Esophagus muscularis mucosa (tissue), 4 donors: ENCODE data around the gene C2CD4C. TPM values are rescaled to one million over a fixed set of nuclear protein-coding genes. Genes with fewer than 3 reads are reported as not detected.

Source experiments
- DNase-seq: peaks from one replicate; pipeline ENCODE4 v3.0.0-alpha.2; 2017; ENCODE audit errors: extremely low spot score
- H3K27ac ChIP-seq, 4 donors: fragments of 200-600 bp; sonication (generic); replicated peaks in 1 of 4; 1 replicate in 3 of 4; 2 replicates in 1 of 4; pipeline ENCODE4 v1.5.1; 2016 to 2019; ENCODE audit warnings: mild to moderate bottlenecking in 1 of 4
- H3K27me3 ChIP-seq, 4 donors: fragments of 200-600 bp; sonication (generic); one replicate each; pipeline versions ENCODE4 v1.5.1 to v1.6.0; 2016 to 2019
- H3K36me3 ChIP-seq, 4 donors: fragments of 200-600 bp; sonication (generic); one replicate each; pipeline ENCODE4 v1.5.1; 2016 to 2019
- H3K4me1 ChIP-seq, 4 donors: fragments of 200-600 bp; sonication (generic); one replicate each; pipeline ENCODE4 v1.5.1; 2016 to 2019
- H3K4me3 ChIP-seq, 4 donors: fragments of 200-600 bp; sonication (generic); 1 replicate in 2 of 4; 2 replicates in 2 of 4; pipeline ENCODE4 v1.5.1; 2016 to 2019; ENCODE audit warnings: mild to moderate bottlenecking in 4 of 4, moderate library complexity in 1 of 4
- H3K9me3 ChIP-seq, 4 donors: fragments of 200-600 bp; sonication (generic); 1 replicate in 3 of 4; 2 replicates in 1 of 4; pipeline ENCODE4 v1.5.1; 2016 to 2019
- EP300 ChIP-seq: sonication (generic); formaldehyde crosslinking; IDR thresholded peaks from one replicate; pipeline ENCODE4 v1.6.1; 2017; ENCODE audit warnings: antibody characterized with exemption
- POLR2A ChIP-seq: fragments of 450-650 bp; IDR thresholded peaks from one replicate; pipeline ENCODE4 v1.6.1; 2017; ENCODE audit warnings: antibody characterized with exemption, moderate library complexity, mild to moderate bottlenecking, low read depth
- POLR2AphosphoS5 ChIP-seq, 2 donors: sonication (generic); formaldehyde crosslinking; IDR thresholded peaks; one replicate each; pipeline ENCODE4 v1.6.1; 2017; ENCODE audit warnings: antibody characterized with exemption in 2 of 2
- WGBS: methylation state at CpG from one replicate; pipeline ENCODE4 v1.1.5; 2018; 5-methylcytosine and 5-hydroxymethylcytosine counted together
- intact Hi-C: fragments of 100-400 bp; cut with DNase I; formaldehyde crosslinking; loops from one replicate; pipeline ENCODE4 v1.15.1; 2023
- total RNA-seq, 4 donors: library from RNA; depleted of rRNA; stranded (reverse); fragments of >200 nt; gene quantifications; one replicate each; pipeline versions ENCODE4 v1.1.0 to v1.2.1, GENCODE V29; 2016
- TF ChIP-seq, protein P1 (sequence below), 3 experiments: fragments of 200-600 bp in 2 of 3; fragments of 450-650 bp in 1 of 3; sonication (generic) in 2 of 3; IDR thresholded peaks; one replicate each; pipeline ENCODE4 v1.5.1; 2017 to 2019; ENCODE audit warnings: antibody characterized with exemption in 3 of 3, mild to moderate bottlenecking in 2 of 3, moderate library complexity in 1 of 3

The C2CD4C gene
- total RNA-seq, 4 donors from 2014 or later, result 0.46 to 3.7 (median 1.7) TPM

DNA sequence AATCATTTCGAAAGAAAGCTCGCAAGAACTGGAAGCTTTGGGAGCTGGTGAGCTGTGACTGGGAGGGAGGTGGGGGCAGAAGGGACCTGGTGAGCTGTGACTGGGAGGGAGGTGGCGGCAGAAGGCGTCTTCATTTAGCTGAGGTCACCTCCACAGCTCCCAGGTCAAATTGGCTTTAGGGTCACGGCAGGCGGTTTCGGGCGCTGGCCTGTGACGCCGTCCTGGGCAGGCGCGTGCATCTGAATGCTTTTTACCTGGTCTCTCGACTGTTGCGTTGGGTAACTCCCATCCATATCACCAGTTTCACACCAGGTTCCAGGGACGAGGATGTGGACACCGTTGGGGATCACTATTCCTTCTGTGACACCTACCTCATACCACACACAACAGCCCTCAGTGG lies 29.2 kb downstream of the C2CD4C start:
- Histone ChIP-seq H3K27me3 (peaks cover 3 to 46% (median 10%) of the 10 kb centered on the region in 4 donors), H3K9me3 (no peaks in the 10 kb centered on the region), H3K27ac (no peak overlapping the region), H3K4me1 (peaks cover 0 to 6% (median 0%) of the 10 kb centered on the region in 4 donors), H3K4me3 (no peak overlapping the region), H3K36me3 (no peaks in the 10 kb centered on the region)
- DNase-seq, result no peak
- intact Hi-C loops, result loop anchor here (10.0 kb wide), 1 partner anchor 105 kb away; no protein-coding TSS in a partner anchor
- 90% methylated on average over 15 of the region's 16 CpGs for WGBS
- TF ChIP-seq, protein P1, sequence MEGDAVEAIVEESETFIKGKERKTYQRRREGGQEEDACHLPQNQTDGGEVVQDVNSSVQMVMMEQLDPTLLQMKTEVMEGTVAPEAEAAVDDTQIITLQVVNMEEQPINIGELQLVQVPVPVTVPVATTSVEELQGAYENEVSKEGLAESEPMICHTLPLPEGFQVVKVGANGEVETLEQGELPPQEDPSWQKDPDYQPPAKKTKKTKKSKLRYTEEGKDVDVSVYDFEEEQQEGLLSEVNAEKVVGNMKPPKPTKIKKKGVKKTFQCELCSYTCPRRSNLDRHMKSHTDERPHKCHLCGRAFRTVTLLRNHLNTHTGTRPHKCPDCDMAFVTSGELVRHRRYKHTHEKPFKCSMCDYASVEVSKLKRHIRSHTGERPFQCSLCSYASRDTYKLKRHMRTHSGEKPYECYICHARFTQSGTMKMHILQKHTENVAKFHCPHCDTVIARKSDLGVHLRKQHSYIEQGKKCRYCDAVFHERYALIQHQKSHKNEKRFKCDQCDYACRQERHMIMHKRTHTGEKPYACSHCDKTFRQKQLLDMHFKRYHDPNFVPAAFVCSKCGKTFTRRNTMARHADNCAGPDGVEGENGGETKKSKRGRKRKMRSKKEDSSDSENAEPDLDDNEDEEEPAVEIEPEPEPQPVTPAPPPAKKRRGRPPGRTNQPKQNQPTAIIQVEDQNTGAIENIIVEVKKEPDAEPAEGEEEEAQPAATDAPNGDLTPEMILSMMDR (IDR thresholded peaks at IDR 0.05), result no peak
- TF ChIP-seq POLR2A (no peak), POLR2AphosphoS5 (IDR thresholded peaks at IDR 0.05) (no peak), EP300 (no peak)

DNA sequence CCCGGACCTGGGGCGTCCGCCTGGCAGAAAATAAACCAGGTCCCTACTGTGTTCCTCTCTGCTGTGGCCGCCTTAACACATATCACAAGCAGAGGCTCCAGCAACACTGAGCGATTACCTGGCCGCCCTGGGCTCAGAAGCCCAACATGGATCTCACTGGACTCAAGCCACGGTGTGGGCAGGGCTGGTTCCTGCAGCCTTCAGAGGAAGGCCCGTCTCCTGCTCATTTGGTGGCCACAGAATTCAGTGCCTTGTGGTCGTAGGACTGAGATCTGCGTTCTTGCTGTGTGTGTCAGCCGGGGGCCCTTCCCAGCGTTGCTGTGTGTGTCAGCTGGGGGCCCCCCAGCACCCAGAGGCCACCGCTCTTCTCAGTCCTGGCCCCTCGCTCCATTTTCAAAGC lies 30.2 kb downstream of the C2CD4C start:
- Histone ChIP-seq H3K4me1 (peaks cover 0 to under 1% (median 0%) of the 10 kb centered on the region in 4 donors), H3K36me3 (no peaks in the 10 kb centered on the region), H3K27ac (no peak overlapping the region), H3K9me3 (no peaks in the 10 kb centered on the region), H3K4me3 (no peak overlapping the region), H3K27me3 (peaks cover 3 to 47% (median 9%) of the 10 kb centered on the region in 4 donors)
- 91% methylated on average over 9 of the region's 14 CpGs for WGBS
- DNase-seq, result no peak
- intact Hi-C loops, result no loop called here
- TF ChIP-seq POLR2A (no peak), POLR2AphosphoS5 (IDR thresholded peaks at IDR 0.05) (no peak), EP300 (no peak)
- TF ChIP-seq, protein P1 (IDR thresholded peaks at IDR 0.05), result no peak

DNA sequence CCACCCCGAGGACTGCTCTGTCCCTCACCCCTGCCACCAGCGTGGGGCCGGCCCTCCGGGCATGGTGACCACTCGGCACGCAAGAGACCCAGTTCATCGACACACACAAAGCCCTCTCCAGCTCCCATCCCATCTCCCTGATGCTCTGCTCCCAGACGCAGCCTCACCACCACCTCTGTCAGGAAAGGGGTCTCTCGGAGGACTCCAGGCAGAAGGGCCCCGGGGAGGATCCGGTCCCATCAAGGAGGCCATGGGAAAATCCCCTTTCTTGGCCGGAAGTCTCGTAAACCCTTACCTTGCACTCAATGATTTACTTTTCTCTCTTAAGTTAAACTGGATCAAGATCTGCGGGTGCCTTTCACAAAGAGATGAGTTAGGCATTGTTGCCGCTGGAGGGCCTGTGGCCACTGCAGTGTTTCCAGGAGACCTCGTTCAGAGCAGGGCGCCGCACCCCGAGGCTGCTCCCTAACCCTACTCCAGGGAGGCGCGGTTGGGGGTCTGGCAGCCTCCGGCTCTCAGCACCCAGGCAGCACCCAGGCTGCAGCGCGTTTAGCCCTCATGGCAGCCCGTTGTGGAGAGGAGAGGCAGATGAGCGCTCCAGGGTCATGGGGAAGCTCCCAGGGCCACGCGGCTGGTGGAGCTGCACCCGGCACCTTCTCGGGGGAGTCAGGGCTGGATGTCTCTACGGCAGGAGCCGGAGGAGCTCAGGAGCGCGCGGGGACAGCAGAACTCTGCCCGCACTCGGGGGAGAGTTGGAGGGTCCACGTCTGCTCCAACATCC lies 31.0 kb downstream of the C2CD4C start:
- no peak overlapping the region for H3K4me3 ChIP-seq
- intact Hi-C loops, result no loop called here
- TF ChIP-seq EP300 (no peak), POLR2AphosphoS5 (IDR thresholded peaks at IDR 0.05) (no peak)
- no peaks in the 10 kb centered on the region for H3K4me1 ChIP-seq
- WGBS, result 76% methylated on average over 37 of the region's 38 CpGs
- no peaks in the 10 kb centered on the region for H3K36me3 ChIP-seq
- no peak for DNase-seq
- H3K27ac ChIP-seq, result no peak overlapping the region
- no peaks in the 10 kb centered on the region for H3K9me3 ChIP-seq
- H3K27me3 ChIP-seq, result peaks cover 3 to 48% (median 5%) of the 10 kb centered on the region in 4 donors

DNA sequence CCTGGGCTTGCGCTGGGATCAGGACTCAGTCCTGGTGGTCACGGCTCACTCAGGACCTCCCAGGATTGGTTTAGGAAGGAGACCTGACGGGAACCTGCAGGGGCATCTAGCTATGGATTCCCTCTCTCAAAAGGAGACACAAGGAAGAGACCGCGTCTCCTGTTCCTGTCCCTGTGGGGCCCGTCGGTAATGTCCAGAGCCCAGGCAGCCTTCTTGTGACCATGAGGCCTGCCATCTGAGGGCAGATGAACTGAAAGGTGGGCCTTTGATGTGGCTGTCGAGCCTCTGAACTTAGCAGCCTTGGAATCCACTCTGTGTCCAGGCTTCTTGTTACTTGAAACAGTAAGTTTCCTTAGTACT lies 32.9 kb downstream of the C2CD4C start:
- no peak overlapping the region for H3K4me3 ChIP-seq
- H3K9me3 ChIP-seq, result no peaks in the 10 kb centered on the region
- H3K27ac ChIP-seq, result no peak overlapping the region
- intact Hi-C loops, result no loop called here
- no peaks in the 10 kb centered on the region for H3K36me3 ChIP-seq
- no peak for TF ChIP-seq POLR2AphosphoS5 (IDR thresholded peaks at IDR 0.05)
- TF ChIP-seq POLR2A, result no peak
- TF ChIP-seq EP300, result no peak
- TF ChIP-seq, protein P1 (IDR thresholded peaks at IDR 0.05), result no peak
- peaks cover 7 to 12% (median 10%) of the 10 kb centered on the region in 4 donors for H3K4me1 ChIP-seq
- H3K27me3 ChIP-seq, result peaks cover 0 to 54% (median 2%) of the 10 kb centered on the region in 4 donors
- WGBS, result 94% methylated on average over 7 of the region's 8 CpGs
- DNase-seq, result no peak

DNA sequence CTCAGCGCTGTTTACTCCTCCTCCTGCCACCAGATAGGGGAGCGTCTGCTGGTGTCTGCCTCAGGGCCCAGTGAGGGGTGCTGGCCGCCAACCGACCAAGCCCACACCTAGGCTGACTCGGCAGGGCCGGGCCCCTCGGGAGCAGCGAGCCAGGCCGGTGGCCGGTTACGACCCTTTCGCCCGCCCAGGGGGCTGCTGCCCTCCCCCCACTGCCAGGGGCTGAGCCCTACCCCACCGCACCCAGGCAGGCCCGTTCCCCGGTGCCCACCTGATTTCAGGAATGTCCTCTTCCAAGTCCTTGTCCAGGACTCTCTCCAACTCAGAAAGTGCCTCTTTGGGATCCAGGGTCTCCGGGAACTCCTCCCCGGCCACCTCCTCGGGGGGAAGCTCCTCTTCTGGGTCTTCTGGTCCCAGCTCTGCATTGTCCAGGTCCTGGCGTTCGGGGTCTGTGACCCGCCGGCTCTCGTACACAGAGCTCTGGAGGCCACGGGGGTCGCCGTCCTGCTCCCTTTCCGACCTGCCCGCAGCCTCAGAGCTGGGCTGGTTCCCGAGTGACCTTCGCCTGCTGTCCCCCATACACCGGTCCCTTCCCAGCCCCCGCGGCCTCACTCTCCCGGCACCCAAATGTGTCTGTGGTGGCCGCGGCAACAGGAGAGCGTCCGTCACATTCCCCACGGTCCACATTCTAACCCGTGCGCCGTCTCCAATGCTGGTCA lies 33.4 kb downstream of the C2CD4C start:
- TF ChIP-seq POLR2A (no peak), POLR2AphosphoS5 (IDR thresholded peaks at IDR 0.05) (no peak), EP300 (no peak)
- TF ChIP-seq, protein P1 (IDR thresholded peaks at IDR 0.05), result no peak
- H3K27ac ChIP-seq, result no peak overlapping the region
- H3K27me3 ChIP-seq, result peaks cover 0 to 59% (median 2%) of the 10 kb centered on the region in 4 donors
- WGBS, result 83% methylated on average over 43 of the region's 43 CpGs
- no peaks in the 10 kb centered on the region for H3K36me3 ChIP-seq
- intact Hi-C loops, result no loop called here
- H3K4me3 ChIP-seq, result no peak overlapping the region
- DNase-seq, result no peak
- H3K9me3 ChIP-seq, result no peaks in the 10 kb centered on the region
- H3K4me1 ChIP-seq, result peaks cover 7 to 12% (median 10%) of the 10 kb centered on the region in 4 donors
